ENCODE results near the gene ZYX.
"Not testable (repeated sequence)": the region's sequence is repeated elsewhere in the genome, so short reads cannot be mapped to it uniquely, and the experiment has no call there.

The ZYX gene

GRCh38 chr7:143418681-143419458 lies 37.7 kb downstream of the ZYX start:
- no peak for DNase-seq (ENCODE audit: low spot score)

GRCh38 chr7:143419880-143420279 lies 38.7 kb downstream of the ZYX start:
- DNase-seq (ENCODE audit: low spot score): no peak

GRCh38 chr7:143420624-143421023 lies 39.5 kb downstream of the ZYX start:
- DNase-seq (ENCODE audit: low spot score): not testable (repeated sequence)

GRCh38 chr7:143422033-143422432 lies 40.9 kb downstream of the ZYX start:
- DNase-seq (ENCODE audit: low spot score): no peak

GRCh38 chr7:143424476-143424875 lies 43.3 kb downstream of the ZYX start:
- DNase-seq (ENCODE audit: low spot score): not testable (repeated sequence)

- DNase-seq (ENCODE audit: low spot score): no peak
These were observed 45.5 kb downstream of the ZYX start for GRCh38 chr7:143426479-143427142.

GRCh38 chr7:143429770-143430698 lies 48.9 kb downstream of the ZYX start:
- DNase-seq (ENCODE audit: low spot score): no peak

- no peak for DNase-seq (ENCODE audit: low spot score)
These were observed 50.0 kb downstream of the ZYX start for GRCh38 chr7:143431109-143431508.

- no peak for DNase-seq (ENCODE audit: low spot score)
These were observed 52.6 kb downstream of the ZYX start for GRCh38 chr7:143433759-143434158.

GRCh38 chr7:143434660-143435059 lies 53.5 kb downstream of the ZYX start:
- peak; percentile 83 for DNase-seq (ENCODE audit: low spot score)

GRCh38 chr7:143435266-143435665 lies 54.1 kb downstream of the ZYX start:
- DNase-seq (ENCODE audit: low spot score): no peak

- DNase-seq (ENCODE audit: low spot score): no peak
These were observed 55.3 kb downstream of the ZYX start for GRCh38 chr7:143436325-143436946.

GRCh38 chr7:143437578-143437977 lies 56.4 kb downstream of the ZYX start:
- no peak for DNase-seq (ENCODE audit: low spot score)

- DNase-seq (ENCODE audit: low spot score): no peak
These were observed 58.7 kb downstream of the ZYX start for GRCh38 chr7:143439866-143440265.

Measured in AG20443 (cell line).